Uterus (tissue), 2 donors: ENCODE results near the gene MYOD1.

Source experiments
- CTCF ChIP-seq, 4 experiments: fragments of 200-600 bp in 2 of 4; fragments of 450-650 bp in 2 of 4; sonication (generic) in 2 of 4; IDR thresholded peaks; one replicate each; pipeline ENCODE4 v1.5.1; 2016 to 2019; ENCODE audit warnings: antibody characterized with exemption in 4 of 4, mild to moderate bottlenecking in 2 of 4, moderate library complexity in 1 of 4
- POLR2A ChIP-seq, 2 donors: fragments of 450-650 bp; IDR thresholded peaks; one replicate each; pipeline ENCODE4 v1.6.1; 2016; ENCODE audit warnings: antibody characterized with exemption in 2 of 2, mild to moderate bottlenecking in 1 of 2, moderate library complexity in 1 of 2

GRCh38 chr11:17692931-17693330 lies 26.4 kb upstream of the MYOD1 start:
- no peak for TF ChIP-seq CTCF (IDR thresholded peaks at IDR 0.05)
- no peak for TF ChIP-seq POLR2A (IDR thresholded peaks at IDR 0.05)
